K562 (cell line): ENCODE measurements around the gene HPD. TPM values are rescaled to one million over a fixed set of nuclear protein-coding genes. Genes with fewer than 3 reads are reported as not detected.

Experiments
- BRD4 ChIP-seq: fragments of 200-600 bp; sonication (generic); IDR thresholded peaks from 2 replicates; pipeline ENCODE4 v1.6.1; 2017; ENCODE audit warnings: inconsistent platforms
- CREB1 ChIP-seq, 2 experiments: sonication (generic) in 1 of 2; formaldehyde crosslinking in 1 of 2; IDR thresholded peaks; 2 replicates each; pipeline versions ENCODE4 v1.6.1 to v1.8.0; 2012 to 2022; ENCODE audit warnings: inconsistent platforms in 1 of 2, mild to moderate bottlenecking in 1 of 2, missing genetic modification reagents in 1 of 2, moderate library complexity in 1 of 2
- DDX20 ChIP-seq: fragments of 450-650 bp; IDR thresholded peaks from 2 replicates; pipeline ENCODE4 v1.6.1; 2016; ENCODE audit warnings: missing genetic modification characterization, low read depth, mild to moderate bottlenecking, missing compliant biosample characterization, moderate library complexity
- EP400 ChIP-seq: fragments of 450-650 bp; IDR thresholded peaks from 2 replicates; pipeline ENCODE4 v1.6.1; 2017; ENCODE audit warnings: antibody characterized with exemption, mild to moderate bottlenecking, moderate library complexity
- ERF ChIP-seq: fragments of 450-650 bp; formaldehyde crosslinking; IDR thresholded peaks from 2 replicates; pipeline ENCODE4 v1.4.0; 2020; ENCODE audit warnings: mild to moderate bottlenecking, mixed read lengths
- FOXK2 ChIP-seq, 2 experiments: fragments of 450-650 bp; IDR thresholded peaks in 1 of 2; conservative IDR thresholded peaks in 1 of 2; 2 replicates each; pipeline ENCODE4 v1.6.1; 2016; ENCODE audit warnings: low read depth in 2 of 2, mild to moderate bottlenecking in 1 of 2
- GTF2A2 ChIP-seq: IDR thresholded peaks from 2 replicates; pipeline ENCODE4 v1.6.1; 2016; ENCODE audit warnings: mild to moderate bottlenecking, missing genetic modification characterization, missing compliant biosample characterization
- HDAC3 ChIP-seq: fragments of 450-650 bp; IDR thresholded peaks from 2 replicates; pipeline ENCODE4 v1.6.1; 2018; ENCODE audit warnings: borderline replicate concordance, mild to moderate bottlenecking, moderate library complexity; ENCODE audit not compliant: partially characterized antibody
- HSF4 ChIP-seq: fragments of 250-450 bp; sonication (Bioruptor Pico); IDR thresholded peaks from 2 replicates; pipeline ENCODE4 v2.1.2; 2022; ENCODE audit warnings: mild to moderate bottlenecking, moderate library complexity, borderline replicate concordance
- ILK ChIP-seq: fragments of 450-650 bp; IDR thresholded peaks from 2 replicates; pipeline ENCODE4 v1.6.1; 2016; ENCODE audit warnings: missing genetic modification characterization, low read depth, mild to moderate bottlenecking, missing compliant biosample characterization, moderate library complexity, borderline replicate concordance
- JUNB ChIP-seq: fragments of 450-650 bp; formaldehyde crosslinking; conservative IDR thresholded peaks from 2 replicates; pipeline ENCODE4 v1.4.0; 2020; ENCODE audit warnings: mild to moderate bottlenecking
- KAT2B ChIP-seq: IDR thresholded peaks from one replicate; pipeline ENCODE4 v1.6.1; 2012; ENCODE audit warnings: low read depth, mild to moderate bottlenecking, control low read depth, inconsistent platforms, low read length, moderate library complexity
- KDM5B ChIP-seq: fragments of 200-600 bp; sonication (generic); IDR thresholded peaks from 2 replicates; pipeline ENCODE4 v1.6.1; 2012; ENCODE audit warnings: low read depth, mild to moderate bottlenecking, moderate library complexity, low read length, control low read depth, inconsistent platforms; ENCODE audit not compliant: insufficient replicate concordance
- NBN ChIP-seq: fragments of 450-650 bp; IDR thresholded peaks from 2 replicates; pipeline ENCODE4 v1.6.1; 2016; ENCODE audit warnings: low read depth, mild to moderate bottlenecking
- RFX1 ChIP-seq: fragments of 450-650 bp; IDR thresholded peaks from 2 replicates; pipeline ENCODE4 v1.6.1; 2016; ENCODE audit warnings: mild to moderate bottlenecking, moderate library complexity
- SAFB2 ChIP-seq: fragments of 200-400 bp; formaldehyde crosslinking; IDR thresholded peaks from 2 replicates; pipeline ENCODE4 v1.6.1; 2018; ENCODE audit warnings: borderline replicate concordance, low read length, low read depth, moderate library complexity; ENCODE audit not compliant: severe bottlenecking
- XRCC4 ChIP-seq: IDR thresholded peaks from one replicate; pipeline ENCODE4 v1.6.1; 2011; ENCODE audit not compliant: insufficient read depth, insufficient read length; ENCODE audit errors: extremely low read depth
- ZNF24 ChIP-seq: fragments of 450-650 bp; IDR thresholded peaks from 2 replicates; pipeline ENCODE4 v1.6.1; 2016
- polyA plus RNA-seq, 8 experiments: library from polyadenylated mRNA; depleted of rRNA in 4 of 8; stranded (reverse) in 5 of 8; unstranded in 3 of 8; fragments of >200 nt; fragmentation: Nextera tagmentation in 2 of 8; fragmentation: Illumina TruSeq in 1 of 8; extraction: Ambion mirVana in 2 of 8; extraction: Trizol in 1 of 8; gene quantifications; 2 replicates each; pipeline versions ENCODE4 v1.2.1 to v1.2.3, GENCODE V29; 2011 to 2014; ENCODE audit warnings: inconsistent platforms in 1 of 8, missing spikeins in 1 of 8
- total RNA-seq, 7 experiments: library from RNA; depleted of rRNA in 6 of 7; stranded (reverse); fragments of >200 nt in 6 of 7; fragmentation: Illumina TruSeq in 2 of 7; extraction: Trizol in 2 of 7; gene quantifications; 2 replicates each; pipeline versions ENCODE4 v1.2.1 to v1.2.3, GENCODE V29; 2011 to 2021; ENCODE audit warnings: low replicate concordance in 1 of 7
- TF ChIP-seq, protein P1 (sequence below): fragments of 450-650 bp; IDR thresholded peaks from 2 replicates; pipeline ENCODE4 v1.6.1; 2016; ENCODE audit warnings: mild to moderate bottlenecking
- TF ChIP-seq, protein P2 (sequence below): fragments of 250-450 bp; sonication (Bioruptor Pico); IDR thresholded peaks from 2 replicates; pipeline ENCODE4 v1.4.0; 2020; ENCODE audit warnings: mild to moderate bottlenecking, moderate library complexity
- TF ChIP-seq, protein P3 (sequence below): sonication (generic); formaldehyde crosslinking; IDR thresholded peaks from 2 replicates; pipeline ENCODE4 v1.5.0; 2020; ENCODE audit warnings: missing genetic modification reagents
- TF ChIP-seq, protein P4 (sequence below): fragments of 250-450 bp; sonication (Bioruptor Pico); IDR thresholded peaks from 2 replicates; pipeline ENCODE4 v1.8.0; 2021; ENCODE audit warnings: borderline replicate concordance, mild to moderate bottlenecking, moderate library complexity; ENCODE audit not compliant: poor library complexity, severe bottlenecking

Gene HPD
- total and polyA plus RNA-seq, 9 of the 15 experiments (the other 6 are each of a cell fraction or from before 2014, with no cell fraction given), result 0.06 to 0.29 (median 0.07) TPM; not detected in 4

DNA sequence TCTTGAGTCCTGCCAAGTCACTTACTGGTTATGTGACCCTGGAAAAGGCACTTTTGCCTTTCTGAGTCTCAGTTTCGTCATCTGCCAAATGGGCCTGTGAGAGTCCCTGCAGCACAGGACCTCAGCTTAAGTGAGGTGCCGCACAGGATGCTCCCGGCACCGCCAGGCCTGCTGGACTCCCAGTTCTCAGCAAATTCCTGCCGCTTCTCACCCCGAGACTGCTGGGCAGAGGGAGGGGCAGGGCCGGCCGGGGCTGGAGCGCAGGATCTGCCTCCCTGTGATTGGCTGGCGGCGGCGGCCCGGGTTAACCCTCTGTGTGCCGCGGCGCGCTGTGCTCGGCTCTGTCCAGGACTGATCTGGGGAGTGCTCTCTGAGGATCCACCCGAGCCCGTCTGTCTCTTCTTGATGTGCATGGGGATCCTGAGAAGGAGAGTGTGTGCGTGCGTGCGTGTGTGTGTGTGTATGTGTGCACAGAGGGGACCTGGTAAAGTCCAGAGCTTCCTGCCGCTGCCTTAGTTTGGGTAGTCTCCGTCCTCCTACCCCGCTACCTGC is 46.3 kb downstream of the HPD start (continued):
- TF ChIP-seq, protein P1, sequence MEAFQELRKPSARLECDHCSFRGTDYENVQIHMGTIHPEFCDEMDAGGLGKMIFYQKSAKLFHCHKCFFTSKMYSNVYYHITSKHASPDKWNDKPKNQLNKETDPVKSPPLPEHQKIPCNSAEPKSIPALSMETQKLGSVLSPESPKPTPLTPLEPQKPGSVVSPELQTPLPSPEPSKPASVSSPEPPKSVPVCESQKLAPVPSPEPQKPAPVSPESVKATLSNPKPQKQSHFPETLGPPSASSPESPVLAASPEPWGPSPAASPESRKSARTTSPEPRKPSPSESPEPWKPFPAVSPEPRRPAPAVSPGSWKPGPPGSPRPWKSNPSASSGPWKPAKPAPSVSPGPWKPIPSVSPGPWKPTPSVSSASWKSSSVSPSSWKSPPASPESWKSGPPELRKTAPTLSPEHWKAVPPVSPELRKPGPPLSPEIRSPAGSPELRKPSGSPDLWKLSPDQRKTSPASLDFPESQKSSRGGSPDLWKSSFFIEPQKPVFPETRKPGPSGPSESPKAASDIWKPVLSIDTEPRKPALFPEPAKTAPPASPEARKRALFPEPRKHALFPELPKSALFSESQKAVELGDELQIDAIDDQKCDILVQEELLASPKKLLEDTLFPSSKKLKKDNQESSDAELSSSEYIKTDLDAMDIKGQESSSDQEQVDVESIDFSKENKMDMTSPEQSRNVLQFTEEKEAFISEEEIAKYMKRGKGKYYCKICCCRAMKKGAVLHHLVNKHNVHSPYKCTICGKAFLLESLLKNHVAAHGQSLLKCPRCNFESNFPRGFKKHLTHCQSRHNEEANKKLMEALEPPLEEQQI, result no peak
- TF ChIP-seq, protein P2, sequence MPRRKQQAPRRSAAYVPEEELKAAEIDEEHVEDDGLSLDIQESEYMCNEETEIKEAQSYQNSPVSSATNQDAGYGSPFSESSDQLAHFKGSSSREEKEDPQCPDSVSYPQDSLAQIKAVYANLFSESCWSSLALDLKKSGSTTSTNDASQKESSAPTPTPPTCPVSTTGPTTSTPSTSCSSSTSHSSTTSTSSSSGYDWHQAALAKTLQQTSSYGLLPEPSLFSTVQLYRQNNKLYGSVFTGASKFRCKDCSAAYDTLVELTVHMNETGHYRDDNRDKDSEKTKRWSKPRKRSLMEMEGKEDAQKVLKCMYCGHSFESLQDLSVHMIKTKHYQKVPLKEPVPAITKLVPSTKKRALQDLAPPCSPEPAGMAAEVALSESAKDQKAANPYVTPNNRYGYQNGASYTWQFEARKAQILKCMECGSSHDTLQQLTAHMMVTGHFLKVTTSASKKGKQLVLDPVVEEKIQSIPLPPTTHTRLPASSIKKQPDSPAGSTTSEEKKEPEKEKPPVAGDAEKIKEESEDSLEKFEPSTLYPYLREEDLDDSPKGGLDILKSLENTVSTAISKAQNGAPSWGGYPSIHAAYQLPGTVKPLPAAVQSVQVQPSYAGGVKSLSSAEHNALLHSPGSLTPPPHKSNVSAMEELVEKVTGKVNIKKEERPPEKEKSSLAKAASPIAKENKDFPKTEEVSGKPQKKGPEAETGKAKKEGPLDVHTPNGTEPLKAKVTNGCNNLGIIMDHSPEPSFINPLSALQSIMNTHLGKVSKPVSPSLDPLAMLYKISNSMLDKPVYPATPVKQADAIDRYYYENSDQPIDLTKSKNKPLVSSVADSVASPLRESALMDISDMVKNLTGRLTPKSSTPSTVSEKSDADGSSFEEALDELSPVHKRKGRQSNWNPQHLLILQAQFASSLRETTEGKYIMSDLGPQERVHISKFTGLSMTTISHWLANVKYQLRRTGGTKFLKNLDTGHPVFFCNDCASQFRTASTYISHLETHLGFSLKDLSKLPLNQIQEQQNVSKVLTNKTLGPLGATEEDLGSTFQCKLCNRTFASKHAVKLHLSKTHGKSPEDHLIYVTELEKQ, result no peak
- TF ChIP-seq, protein P3, sequence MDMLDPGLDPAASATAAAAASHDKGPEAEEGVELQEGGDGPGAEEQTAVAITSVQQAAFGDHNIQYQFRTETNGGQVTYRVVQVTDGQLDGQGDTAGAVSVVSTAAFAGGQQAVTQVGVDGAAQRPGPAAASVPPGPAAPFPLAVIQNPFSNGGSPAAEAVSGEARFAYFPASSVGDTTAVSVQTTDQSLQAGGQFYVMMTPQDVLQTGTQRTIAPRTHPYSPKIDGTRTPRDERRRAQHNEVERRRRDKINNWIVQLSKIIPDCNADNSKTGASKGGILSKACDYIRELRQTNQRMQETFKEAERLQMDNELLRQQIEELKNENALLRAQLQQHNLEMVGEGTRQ, result no peak
- no peak for TF ChIP-seq BRD4
- TF ChIP-seq JUNB (CRISPR knock-in tag), result no peak
- TF ChIP-seq HSF4 (CRISPR knock-in tag), result no peak
- peak; percentile 92 for TF ChIP-seq ZNF24
- no peak for TF ChIP-seq ERF (CRISPR knock-in tag)
- TF ChIP-seq KAT2B, result no peak
- no peak for TF ChIP-seq RFX1
- TF ChIP-seq KDM5B, result peak; percentile 29
- no peak for TF ChIP-seq DDX20
- peak; percentile 65; the same call in 1 of the 2 replicates for TF ChIP-seq NBN
- TF ChIP-seq ILK (tag), result no peak
- no peak for TF ChIP-seq CREB1 (IDR thresholded peaks at IDR 0.05)
- TF ChIP-seq CREB1 (CRISPR knock-in tag; IDR thresholded peaks at IDR 0.05), result no peak
- TF ChIP-seq, protein P4, sequence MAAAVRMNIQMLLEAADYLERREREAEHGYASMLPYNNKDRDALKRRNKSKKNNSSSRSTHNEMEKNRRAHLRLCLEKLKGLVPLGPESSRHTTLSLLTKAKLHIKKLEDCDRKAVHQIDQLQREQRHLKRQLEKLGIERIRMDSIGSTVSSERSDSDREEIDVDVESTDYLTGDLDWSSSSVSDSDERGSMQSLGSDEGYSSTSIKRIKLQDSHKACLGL (CRISPR knock-in tag), result no peak
- no peak for TF ChIP-seq SAFB2
- TF ChIP-seq HDAC3, result no peak
- TF ChIP-seq FOXK2 (conservative IDR thresholded peaks at IDR 0.05 in 1 of 2, IDR thresholded peaks at IDR 0.05 in 1 of 2; ENCODE audit: low read depth in 2 of 2), result no peak
- TF ChIP-seq XRCC4, result no peak
- no peak for TF ChIP-seq GTF2A2
- no peak; the same call in 1 of the 2 replicates for TF ChIP-seq EP400
